Activated CD8-positive, alpha-beta memory T cell treated with anti-CD3 and anti-CD28 coated beads for 36 hours (primary cell): ENCODE measurements around the gene IL17RD. TPM values are rescaled to one million over a fixed set of nuclear protein-coding genes. Genes with fewer than 3 reads are reported as not detected.

Experiments used
- CTCF ChIA-PET: fragments of 350-600 bp; sonication (Branson Sonifier 250); formaldehyde crosslinking; loops from one replicate; lab custom pipeline; 2021; ENCODE audit warnings: antibody characterized with exemption; lab: Charles Lee
- POLR2A ChIA-PET: fragments of 350-600 bp; sonication (Branson Sonifier 250); formaldehyde crosslinking; loops from one replicate; lab custom pipeline; 2021; ENCODE audit warnings: antibody characterized with exemption; lab: Charles Lee
- total RNA-seq, 2 experiments: library from RNA; stranded (reverse); gene quantifications; one replicate each; pipeline ENCODE4 v1.2.3, GENCODE V29; 2021

The IL17RD gene
- total RNA-seq = under 1 TPM in 1 of 2 experiments, not detected in 1; 0.02 TPM

DNA sequence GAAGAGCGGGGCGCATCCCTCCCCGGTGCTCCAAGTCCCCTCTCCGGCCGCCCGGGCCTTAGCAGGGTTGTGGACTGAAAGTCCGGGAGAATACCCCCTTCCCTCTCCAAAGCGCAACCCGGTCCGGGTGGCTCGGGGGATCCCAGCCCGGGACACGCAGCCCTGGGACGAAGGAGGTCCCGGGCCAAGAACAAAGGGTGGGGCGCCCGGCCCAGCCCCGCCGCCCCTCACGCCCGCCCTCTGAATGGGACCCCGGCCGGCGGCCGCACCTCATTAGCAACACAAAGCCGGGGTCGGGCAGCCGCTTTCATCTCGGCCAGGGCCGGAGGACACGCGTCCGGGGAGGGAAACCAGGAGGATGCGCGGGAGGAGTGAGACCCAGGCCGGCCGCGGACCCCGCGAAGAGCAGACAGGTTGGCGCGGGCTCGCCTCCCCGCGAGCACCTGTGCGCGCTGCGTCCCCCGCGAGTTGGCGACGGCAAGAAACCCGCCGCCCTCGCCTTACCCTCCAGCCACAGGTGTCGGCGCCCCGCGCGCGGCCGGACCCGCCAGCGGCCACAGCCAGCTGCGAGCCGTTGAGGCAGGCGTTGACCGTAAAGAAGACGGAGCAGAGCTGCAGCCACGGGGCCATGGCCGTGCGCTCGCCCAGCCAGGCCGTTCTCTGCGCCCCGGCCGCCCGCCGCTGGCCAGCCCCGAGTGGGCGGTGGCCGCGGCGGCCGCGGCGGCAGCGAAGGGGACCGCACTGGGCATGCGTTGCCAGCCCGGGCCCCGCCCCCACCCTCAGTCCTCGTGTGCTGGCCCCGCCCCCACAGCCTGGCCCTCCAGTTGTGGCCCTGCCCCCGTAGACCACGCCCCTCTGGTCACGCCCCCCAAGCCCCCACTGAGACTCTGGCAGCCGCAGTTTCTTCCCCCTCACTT is at the start of gene IL17RD:
Gene IL17RD, minus strand, starts transcription at position 697 of the 917 bp plus-strand sequence. Its CDS starts 67 bp downstream, at position 630.
- POLR2A ChIA-PET = no interaction called here
- CTCF ChIA-PET = no interaction called here

DNA sequence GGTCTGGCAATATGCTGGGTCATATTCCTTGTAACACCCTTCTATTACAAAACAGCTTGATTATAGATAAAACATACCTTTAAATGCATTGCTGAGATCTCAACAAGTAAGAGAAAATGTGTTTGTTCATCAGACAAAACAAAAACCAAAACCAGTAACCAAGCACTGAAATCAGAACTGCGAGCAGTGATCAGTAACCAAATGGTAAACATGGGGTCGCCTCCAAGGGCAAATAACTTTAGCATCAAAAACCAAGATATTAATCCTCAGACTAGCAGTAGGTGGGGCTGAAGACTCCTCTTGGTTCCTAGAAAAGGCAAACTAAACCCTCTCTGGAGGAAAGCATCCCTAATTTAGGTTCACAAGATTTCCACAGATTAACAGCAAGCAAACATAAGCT is 41.3 kb upstream of the IL17RD start:
- POLR2A ChIA-PET = no interaction called here
- CTCF ChIA-PET = interaction anchor here (0.8 kb wide), 1 partner anchor 10 kb away, joined by 6 read pairs; no protein-coding TSS in a partner anchor

DNA sequence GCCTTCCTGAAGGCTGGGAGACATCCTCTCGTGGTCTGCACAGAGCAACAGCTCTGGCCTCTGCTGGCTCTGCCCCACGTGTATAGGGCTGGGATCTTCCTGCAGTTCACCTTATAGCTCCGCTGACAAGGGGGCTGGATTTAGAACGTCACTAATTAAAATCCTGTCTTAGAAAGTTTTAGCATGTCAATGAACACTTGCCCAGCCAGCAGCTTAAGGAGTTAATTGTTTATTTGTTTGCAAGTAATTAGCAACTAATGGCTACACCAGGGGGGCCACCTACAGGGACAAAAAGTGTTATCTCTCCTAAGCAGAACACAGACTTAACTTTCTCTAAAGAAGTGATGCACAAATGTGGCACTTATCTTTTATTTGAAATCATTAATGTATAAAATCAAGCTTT is 34.7 kb upstream of the IL17RD start, which contains the start of gene HESX1:
Gene HESX1, minus strand, starts transcription at position 84 of the 403 bp plus-strand sequence. Its CDS starts 60 bp downstream, at position 24.
- ChIA-PET CTCF (interaction anchor here (0.6 kb wide), 1 partner anchor 1483 kb away, joined by 3 read pairs; no protein-coding TSS in a partner anchor), POLR2A (no interaction called here)

DNA sequence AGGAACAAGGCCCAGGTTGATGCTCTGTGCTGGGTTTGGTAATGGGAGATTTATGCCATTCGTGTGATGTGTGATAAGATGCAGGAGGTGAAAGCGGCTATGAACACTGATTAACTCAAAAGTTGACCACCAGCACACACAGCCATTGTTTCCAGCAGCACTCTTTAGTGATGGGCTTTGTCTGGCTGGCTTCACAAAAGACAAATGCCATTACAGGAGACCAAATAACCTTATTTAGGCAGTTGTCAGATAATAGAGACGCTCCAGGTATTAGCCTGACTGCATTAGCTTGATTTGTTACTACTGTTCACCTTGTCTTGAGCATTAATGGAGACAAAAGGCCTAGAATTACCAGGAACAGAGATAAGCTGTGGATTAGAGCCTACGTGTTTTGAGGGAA is 29.5 kb upstream of the IL17RD start:
- CTCF ChIA-PET = no interaction called here
- POLR2A ChIA-PET = no interaction called here

DNA sequence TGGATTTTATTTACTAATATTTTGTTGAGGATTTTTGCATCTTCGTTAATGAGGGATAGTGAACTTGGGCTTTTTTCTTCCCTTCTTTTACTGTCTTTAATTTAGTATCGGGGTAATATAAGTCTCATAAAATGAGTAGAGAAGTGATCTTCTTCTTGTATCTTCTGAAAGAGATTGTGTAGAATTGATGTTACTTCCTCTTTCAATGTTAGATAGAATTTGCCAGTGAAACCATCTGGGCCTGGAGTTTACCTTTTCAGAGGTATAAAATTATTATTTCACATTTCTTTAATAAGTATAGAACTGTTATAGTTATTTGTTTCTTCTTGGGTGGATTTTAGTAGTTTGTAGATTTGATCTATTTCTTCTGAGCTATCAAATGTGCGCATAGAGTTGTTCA is 26.9 kb upstream of the IL17RD start:
- CTCF ChIA-PET = no interaction called here
- POLR2A ChIA-PET = no interaction called here

DNA sequence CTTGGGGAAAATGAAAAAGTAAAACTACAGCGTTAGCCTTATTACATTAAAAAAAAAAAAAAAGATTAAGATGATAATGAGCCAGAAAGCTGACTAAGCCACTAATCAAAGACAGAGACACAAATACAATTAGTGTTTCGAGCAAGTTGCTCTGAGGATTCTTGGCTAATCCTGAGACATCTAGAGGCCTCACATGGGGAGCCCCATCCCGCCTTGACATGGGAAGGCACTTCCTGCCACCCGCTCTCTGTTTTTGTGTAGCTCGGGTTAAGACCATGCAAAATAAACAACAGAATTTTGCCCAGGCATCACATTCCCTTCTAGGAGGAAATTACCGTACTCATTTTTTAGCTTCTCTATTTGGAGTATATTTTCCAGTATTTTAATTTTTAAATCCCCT is 19.4 kb upstream of the IL17RD start:
- CTCF ChIA-PET = interaction anchor here (0.6 kb wide), 1 partner anchor 1293 kb away, joined by 3 read pairs; no protein-coding TSS in a partner anchor
- POLR2A ChIA-PET = no interaction called here

DNA sequence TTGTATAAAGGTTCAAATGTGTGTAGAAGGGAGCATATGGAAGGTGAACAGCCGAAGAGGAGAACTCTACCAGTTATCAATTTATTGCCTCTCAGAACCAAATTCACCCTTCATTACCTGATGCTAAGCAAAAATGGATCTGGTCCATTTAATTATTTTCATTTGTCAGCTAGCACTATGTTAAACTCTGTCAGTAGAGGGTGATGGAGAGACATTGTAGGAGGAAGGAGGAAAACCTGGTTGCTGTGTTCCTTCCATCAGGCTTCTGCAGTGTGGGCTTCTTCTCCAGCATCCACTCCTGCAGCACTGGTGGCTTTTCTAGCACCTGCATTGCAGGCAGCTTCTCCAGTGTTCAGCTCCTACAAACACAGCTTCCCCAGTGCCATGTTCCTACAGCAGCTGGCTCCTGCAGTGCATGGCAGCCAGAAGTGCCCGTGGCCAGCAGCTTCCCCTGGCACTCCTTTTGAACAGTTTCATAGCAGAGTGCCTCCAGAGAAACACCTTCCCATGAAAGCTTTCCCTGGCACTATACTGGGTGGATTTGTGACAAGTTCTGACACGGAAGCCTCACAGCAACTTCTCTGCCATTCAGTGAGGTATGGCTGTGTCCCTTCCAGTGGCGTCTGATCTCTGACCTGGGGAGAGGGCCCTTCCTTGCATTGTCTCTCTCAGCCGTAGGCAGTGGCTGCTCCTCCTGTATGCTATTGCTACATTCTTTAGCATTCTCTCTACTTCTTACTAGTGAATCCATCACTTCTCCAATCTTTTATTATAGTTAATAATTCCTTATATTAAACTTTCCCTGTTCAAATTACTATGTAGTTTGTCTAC is 14.6 kb upstream of the IL17RD start:
- ChIA-PET POLR2A (no interaction called here), CTCF (interaction anchor here (0.5 kb wide), 1 partner anchor 357 kb away, joined by 3 read pairs; no protein-coding TSS in a partner anchor)

DNA sequence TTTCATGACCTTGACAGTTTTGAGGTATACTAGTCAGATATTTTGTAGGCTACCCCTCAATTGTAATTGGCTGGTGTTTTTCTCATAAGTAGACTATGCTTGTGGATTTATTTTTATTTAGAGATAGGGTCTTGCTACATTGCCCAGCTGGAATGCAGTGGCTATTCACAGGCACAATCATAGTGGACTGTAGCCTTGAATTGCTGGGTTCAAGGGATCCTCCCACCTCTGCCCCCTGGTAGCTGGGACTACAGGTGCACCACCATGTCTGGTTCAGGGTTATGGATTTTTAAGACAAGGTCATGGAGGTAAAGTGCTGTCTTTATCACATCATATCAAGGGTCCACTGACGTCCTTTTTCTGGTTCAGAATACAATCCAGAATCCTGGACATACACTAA is 10.9 kb upstream of the IL17RD start:
- CTCF ChIA-PET = no interaction called here
- POLR2A ChIA-PET = no interaction called here

DNA sequence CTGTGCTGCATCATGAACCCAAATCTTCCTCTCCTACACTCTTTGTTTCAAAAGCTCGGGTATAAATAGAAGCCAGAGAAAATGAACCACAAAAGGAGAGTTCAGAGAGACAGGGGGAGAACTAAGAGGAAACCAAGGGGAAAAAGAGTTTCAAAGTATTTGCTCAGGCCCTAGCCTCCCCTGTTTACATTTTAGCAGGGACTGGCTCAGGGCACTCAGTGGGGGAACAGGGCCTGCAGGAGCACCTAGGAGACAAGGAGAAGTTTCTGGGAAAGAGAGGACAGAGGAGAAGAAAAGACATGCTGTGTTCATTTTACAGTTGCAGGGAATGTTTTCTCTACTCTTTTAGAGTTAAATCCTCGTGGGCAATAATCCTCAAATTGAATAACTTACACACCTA is 8.5 kb upstream of the IL17RD start:
- CTCF ChIA-PET = no interaction called here
- POLR2A ChIA-PET = no interaction called here

DNA sequence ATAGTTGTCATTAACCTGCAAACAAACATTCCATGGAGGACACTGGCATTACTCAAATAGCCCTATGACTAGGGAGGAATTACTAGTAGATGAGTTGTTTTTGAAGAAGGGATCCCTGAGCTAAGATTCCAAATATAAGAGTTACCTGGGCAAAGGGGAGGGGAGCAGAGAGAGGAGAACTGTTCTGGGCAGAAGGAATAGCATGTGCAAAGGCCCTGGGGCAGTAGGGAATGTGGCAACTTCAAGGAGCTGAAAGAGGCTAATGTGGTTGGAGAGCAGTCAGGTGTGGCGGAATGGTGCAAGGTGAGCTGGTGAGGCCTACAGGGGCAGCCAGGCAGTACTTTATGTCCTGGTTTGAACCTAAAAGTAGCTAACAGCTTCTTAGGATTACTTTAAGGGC is 5.8 kb upstream of the IL17RD start:
- CTCF ChIA-PET = interaction anchor here (0.7 to 1.7 kb wide), 3 partner anchors 10 to 64 kb away, joined by 3 to 6 read pairs (median 3); no protein-coding TSS in a partner anchor
- POLR2A ChIA-PET = no interaction called here

DNA sequence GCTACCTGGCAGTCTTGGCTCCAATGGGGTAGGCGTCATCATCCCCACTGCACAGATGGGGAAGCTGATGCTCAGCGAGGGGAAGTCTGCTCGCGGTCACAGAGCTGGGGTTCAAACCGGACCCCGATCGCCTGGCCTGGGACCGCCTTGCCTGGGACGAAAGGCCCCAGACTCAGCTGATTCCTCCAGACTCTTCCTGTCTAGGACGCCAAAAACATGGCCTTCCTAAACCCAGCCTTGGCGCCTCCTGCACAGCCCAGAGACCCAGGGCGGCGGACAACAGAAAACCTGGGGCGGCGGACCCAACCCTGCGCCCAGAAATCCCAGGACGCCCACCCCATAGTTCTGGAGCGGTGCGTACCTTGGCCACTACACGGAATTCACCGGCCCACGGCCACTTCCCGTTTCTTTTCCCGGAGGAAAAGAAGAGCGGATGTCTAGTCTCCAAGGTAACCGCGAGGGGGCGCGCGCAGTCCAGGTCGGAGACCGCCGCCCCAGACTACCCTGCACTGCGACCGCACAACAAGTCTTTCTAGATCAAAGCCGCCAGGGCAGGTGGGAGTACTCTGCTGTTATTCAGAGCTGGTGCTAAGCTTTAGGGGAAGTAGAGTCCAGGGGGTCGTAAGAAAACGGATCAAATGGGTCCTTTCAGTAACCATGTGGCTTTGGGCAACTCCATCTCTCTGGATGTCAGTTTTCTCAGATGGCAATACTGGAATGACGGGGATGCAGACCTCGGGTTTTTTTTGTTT is 4.9 kb upstream of the IL17RD start:
- POLR2A ChIA-PET = no interaction called here
- CTCF ChIA-PET = interaction anchor here (0.6 to 1.7 kb wide), 6 partner anchors 9 to 174 kb away, joined by 3 to 6 read pairs (median 3); no protein-coding TSS in a partner anchor

DNA sequence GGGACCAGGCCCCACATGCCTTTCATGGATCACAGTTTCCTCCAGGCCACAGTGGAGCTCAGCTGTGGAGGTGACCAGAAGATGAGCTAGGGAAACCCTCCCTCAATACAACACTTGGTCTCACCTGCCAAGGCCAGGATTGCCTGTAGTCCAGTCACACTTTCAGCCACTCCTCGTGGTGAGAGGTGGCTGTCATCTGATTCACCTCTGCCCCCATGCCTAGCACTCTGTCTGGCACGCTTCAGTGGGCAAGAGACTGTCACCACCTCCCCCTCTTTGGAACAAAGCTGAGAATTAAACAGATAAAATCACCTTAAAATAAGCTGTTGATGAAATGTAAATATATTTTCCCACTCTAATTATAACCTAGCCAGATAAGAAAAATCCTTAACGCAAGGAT is 4.0 kb upstream of the IL17RD start:
- ChIA-PET POLR2A (no interaction called here), CTCF (interaction anchor here (1.1 to 1.7 kb wide), 3 partner anchors 8 to 132 kb away, joined by 3 to 6 read pairs (median 3); no protein-coding TSS in a partner anchor)

DNA sequence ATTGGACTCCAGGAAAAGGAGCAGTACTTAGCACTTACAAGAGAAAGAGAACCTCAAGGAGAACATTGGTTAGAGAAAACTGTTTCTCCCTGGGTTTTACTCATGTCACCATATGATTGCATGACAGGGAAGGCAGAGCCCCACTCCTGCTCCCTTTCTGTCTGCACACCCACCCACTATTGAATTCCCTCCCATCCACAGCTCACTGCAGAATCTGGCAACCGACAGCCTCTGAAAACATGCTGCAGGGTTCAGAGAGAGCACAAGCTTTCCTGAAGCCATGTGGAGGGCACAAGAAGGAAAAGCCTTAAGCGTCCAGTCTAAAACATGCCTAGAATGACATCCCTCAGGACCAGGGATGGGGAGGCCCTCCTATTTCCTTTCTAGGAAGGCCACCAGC is 3.0 kb upstream of the IL17RD start:
- ChIA-PET POLR2A (no interaction called here), CTCF (no interaction called here)

DNA sequence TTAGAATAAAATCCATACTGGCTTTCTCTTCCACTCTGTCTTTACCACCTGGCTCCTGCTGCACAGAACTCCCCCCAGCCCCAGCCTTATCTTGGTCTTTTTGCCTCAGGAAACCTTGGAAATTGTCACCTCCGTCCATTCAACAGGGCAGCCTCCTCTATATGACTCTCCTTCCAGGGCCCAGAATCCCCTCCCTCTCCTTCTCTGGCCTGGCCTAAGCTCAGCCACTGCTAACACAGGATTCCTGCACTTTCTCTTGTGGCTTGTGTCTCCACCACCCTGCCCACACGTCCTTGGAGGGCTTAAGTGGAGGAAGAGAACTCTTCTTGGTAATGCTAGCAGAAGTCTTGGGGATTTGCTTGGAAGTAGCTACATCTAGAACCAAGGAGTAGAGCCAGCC is 1.5 kb upstream of the IL17RD start:
- POLR2A ChIA-PET = no interaction called here

DNA sequence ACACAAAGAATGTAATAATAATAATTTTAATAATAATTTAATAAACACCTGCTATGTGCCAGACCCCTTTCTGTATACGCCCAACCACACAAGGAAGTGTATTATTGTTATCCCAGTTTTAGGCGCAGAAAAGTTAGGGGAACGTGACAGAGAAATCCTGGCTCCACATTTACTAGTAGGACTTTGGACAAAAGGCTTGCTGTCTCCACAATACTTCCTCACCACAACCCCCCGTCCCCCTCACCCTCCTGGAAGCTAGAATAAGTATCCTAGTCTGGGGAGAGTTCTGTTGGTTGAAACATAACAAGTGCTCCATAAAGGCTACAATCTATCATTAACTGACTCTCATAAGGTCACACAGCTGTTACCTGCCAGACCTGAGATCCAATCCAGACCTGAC is 488 bp upstream of the IL17RD start:
- POLR2A ChIA-PET = no interaction called here
- CTCF ChIA-PET = no interaction called here

More for the DNA sequence above, 1.5 kb upstream of the IL17RD start:
- CTCF ChIA-PET = no interaction called here

DNA sequence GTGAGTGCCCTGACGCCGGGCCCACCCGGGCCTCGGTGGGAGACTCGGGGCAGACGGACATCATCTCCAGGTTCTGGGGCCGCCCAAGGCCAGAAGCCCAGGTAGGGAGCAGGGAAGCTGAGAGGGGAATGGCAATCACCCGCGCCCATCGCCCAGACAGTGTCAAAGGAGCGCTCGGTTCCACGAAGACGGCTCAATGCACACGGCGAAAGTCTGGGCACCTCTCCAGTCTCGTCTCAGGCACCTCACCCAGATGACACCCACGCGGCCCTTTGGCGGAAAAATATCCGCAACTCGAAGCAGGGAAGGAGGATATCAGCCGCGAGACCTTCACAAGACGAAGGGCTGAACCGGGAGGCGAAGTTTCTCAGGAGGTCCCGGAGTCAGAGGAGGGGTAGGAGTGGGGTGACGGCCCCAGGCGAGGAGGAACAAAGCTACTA is 916 bp downstream of the IL17RD start:
- POLR2A ChIA-PET = no interaction called here

DNA sequence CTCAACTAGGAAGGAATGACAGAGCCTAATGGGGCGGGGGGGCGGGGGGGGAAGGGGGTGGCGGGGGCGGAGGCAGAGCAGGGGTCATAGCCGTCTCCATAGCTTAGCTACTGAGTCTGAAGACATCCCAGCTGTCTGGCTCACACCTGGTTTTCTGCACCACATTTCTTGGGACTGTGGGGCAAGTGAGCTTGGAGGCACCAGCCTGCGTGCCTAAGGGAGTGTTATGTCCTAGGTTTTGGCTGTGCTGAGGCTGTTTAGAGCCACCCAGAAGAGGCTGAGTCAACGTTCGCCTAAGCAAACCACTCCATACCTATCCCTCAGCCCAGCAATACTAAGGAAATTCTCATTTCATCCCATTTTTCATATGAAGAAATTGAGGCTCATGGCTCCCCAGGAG is 1.4 kb downstream of the IL17RD start:
- ChIA-PET POLR2A (no interaction called here), CTCF (interaction anchor here (0.6 kb wide), 1 partner anchor 8 kb away, joined by 6 read pairs; no protein-coding TSS in a partner anchor)

More for the DNA sequence above, 916 bp downstream of the IL17RD start:
- CTCF ChIA-PET = no interaction called here

DNA sequence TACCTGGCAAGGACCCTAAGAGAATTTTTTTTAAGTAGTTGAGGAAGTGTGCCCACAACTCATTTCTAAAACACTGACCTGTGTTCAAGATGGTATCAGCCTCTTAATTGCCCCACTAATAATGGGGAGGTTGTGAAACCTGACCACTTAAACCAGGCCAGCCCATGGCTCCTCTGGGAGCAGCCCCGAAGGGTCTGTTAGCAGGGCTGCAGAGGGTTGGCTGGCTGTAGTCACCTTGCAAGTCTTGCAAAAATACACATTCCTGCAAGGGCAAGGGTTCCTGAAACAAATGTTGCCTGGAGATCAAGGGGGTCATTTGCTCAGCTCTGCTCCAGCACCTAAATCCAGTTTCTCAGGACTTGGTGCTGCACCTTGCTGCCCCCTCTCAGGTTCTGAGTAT is 3.2 kb downstream of the IL17RD start:
- ChIA-PET CTCF (no interaction called here), POLR2A (no interaction called here)
